SK-N-SH treated with all-trans-retinoic acid at 6 μM for 48 hours (cell line): ENCODE results near the gene CAV2.
"Not testable (repeated sequence)": the region's sequence is repeated elsewhere in the genome, so short reads cannot be mapped to it uniquely, and the experiment has no call there.

Experiments
- ATAC-seq: fragments of 200-7000 bp; cut with Tn5 transposase; 3 replicates; pipeline ENCODE4 v1.9.1; 2020; ENCODE audit warnings: mild to moderate bottlenecking, moderate library complexity
- BACH2 ChIP-seq: fragments of 250-450 bp; sonication (Bioruptor Pico); IDR thresholded peaks from 2 replicates; pipeline ENCODE4 v1.9.0; 2021; ENCODE audit warnings: mild to moderate bottlenecking, borderline replicate concordance
- CREB5 ChIP-seq: fragments of 250-450 bp; sonication (Bioruptor Pico); IDR thresholded peaks from 2 replicates; pipeline ENCODE4 v1.5.1; 2020; ENCODE audit warnings: low read depth, mild to moderate bottlenecking, moderate library complexity
- CSDC2 ChIP-seq: fragments of 250-450 bp; sonication (Bioruptor Pico); IDR thresholded peaks from 2 replicates; pipeline ENCODE4 v1.5.0; 2020; ENCODE audit warnings: mild to moderate bottlenecking, moderate library complexity
- ESRRG ChIP-seq: fragments of 250-450 bp; sonication (Bioruptor Pico); IDR thresholded peaks from 2 replicates; pipeline ENCODE4 v1.6.1; 2021; ENCODE audit warnings: mild to moderate bottlenecking
- GLIS3 ChIP-seq: fragments of 250-450 bp; sonication (Bioruptor Pico); IDR thresholded peaks from 2 replicates; pipeline ENCODE4 v1.5.0; 2020; ENCODE audit warnings: mild to moderate bottlenecking, moderate library complexity
- ISL1 ChIP-seq: fragments of 250-450 bp; sonication (Bioruptor Pico); IDR thresholded peaks from 2 replicates; pipeline ENCODE4 v2.1.2; 2022; ENCODE audit warnings: mild to moderate bottlenecking, moderate library complexity
- PATZ1 ChIP-seq: fragments of 250-450 bp; sonication (Bioruptor Pico); IDR thresholded peaks from 2 replicates; pipeline ENCODE4 v1.8.0; 2020; ENCODE audit warnings: mild to moderate bottlenecking, moderate library complexity, borderline replicate concordance
- POU6F1 ChIP-seq: fragments of 250-450 bp; sonication (Bioruptor Pico); IDR thresholded peaks from 2 replicates; pipeline ENCODE4 v1.8.0; 2021; ENCODE audit warnings: low read depth, mild to moderate bottlenecking, moderate library complexity, borderline replicate concordance
- PPARA ChIP-seq: fragments of 250-450 bp; sonication (Bioruptor Pico); IDR thresholded peaks from 2 replicates; pipeline ENCODE4 v1.5.0; 2020; ENCODE audit warnings: mild to moderate bottlenecking, borderline replicate concordance
- RARB ChIP-seq: fragments of 250-450 bp; sonication (Bioruptor Pico); IDR thresholded peaks from 2 replicates; pipeline ENCODE4 v1.8.0; 2021; ENCODE audit warnings: mild to moderate bottlenecking, moderate library complexity
- SNAI2 ChIP-seq: fragments of 250-450 bp; sonication (Bioruptor Pico); IDR thresholded peaks from 2 replicates; pipeline ENCODE4 v1.5.0; 2020; ENCODE audit warnings: mild to moderate bottlenecking, moderate library complexity
- TCF4 ChIP-seq: fragments of 250-450 bp; sonication (Bioruptor Pico); IDR thresholded peaks from 2 replicates; pipeline ENCODE4 v1.8.0; 2021; ENCODE audit warnings: mild to moderate bottlenecking, moderate library complexity, borderline replicate concordance
- TOX ChIP-seq: fragments of 250-450 bp; sonication (Bioruptor Pico); IDR thresholded peaks from 2 replicates; pipeline ENCODE4 v1.8.0; 2021; ENCODE audit warnings: mild to moderate bottlenecking, moderate library complexity, borderline replicate concordance
- TSHZ2 ChIP-seq: fragments of 250-450 bp; sonication (Bioruptor Pico); IDR thresholded peaks from 2 replicates; pipeline ENCODE4 v1.5.0; 2020; ENCODE audit warnings: mild to moderate bottlenecking, moderate library complexity
- ZC3H10 ChIP-seq: fragments of 250-450 bp; sonication (Bioruptor Pico); IDR thresholded peaks from 2 replicates; pipeline ENCODE4 v1.5.1; 2021; ENCODE audit warnings: mild to moderate bottlenecking, moderate library complexity
- ZFP30 ChIP-seq: fragments of 450-650 bp; formaldehyde crosslinking; IDR thresholded peaks from 2 replicates; pipeline ENCODE4 v1.5.0; 2022; ENCODE audit warnings: mild to moderate bottlenecking, moderate library complexity
- ZNF70 ChIP-seq: fragments of 450-650 bp; formaldehyde crosslinking; IDR thresholded peaks from 2 replicates; pipeline ENCODE4 v1.5.0; 2020; ENCODE audit warnings: mild to moderate bottlenecking, moderate library complexity
- ZNF8 ChIP-seq: fragments of 450-650 bp; formaldehyde crosslinking; IDR thresholded peaks from 2 replicates; pipeline ENCODE4 v1.5.0; 2020; ENCODE audit warnings: mild to moderate bottlenecking, moderate library complexity

The CAV2 gene

GRCh38 chr7:116483271-116483942, 16.1 kb upstream of the CAV2 start:
- TF ChIP-seq ZNF70 (CRISPR knock-in tag) (no peak), CSDC2 (CRISPR knock-in tag) (no peak), ESRRG (no peak), RARB (CRISPR knock-in tag) (no peak), BACH2 (CRISPR knock-in tag) (no peak), ISL1 (no peak), TCF4 (CRISPR knock-in tag) (no peak), TSHZ2 (CRISPR knock-in tag) (no peak)
- peak; percentile 70 for ATAC-seq

GRCh38 chr7:116484389-116484788, 15.1 kb upstream of the CAV2 start:
- ATAC-seq, result not testable (repeated sequence)

- ATAC-seq, result no peak
- no peak for TF ChIP-seq PPARA (CRISPR knock-in tag)
- no peak for TF ChIP-seq TCF4 (CRISPR knock-in tag)
- no peak for TF ChIP-seq BACH2 (CRISPR knock-in tag)
- no peak for TF ChIP-seq TOX (CRISPR knock-in tag)
- TF ChIP-seq SNAI2 (CRISPR knock-in tag), result no peak
- TF ChIP-seq ZNF8 (CRISPR knock-in tag), result no peak
- no peak for TF ChIP-seq CREB5 (CRISPR knock-in tag)
- no peak for TF ChIP-seq RARB (CRISPR knock-in tag)
- TF ChIP-seq GLIS3 (CRISPR knock-in tag), result no peak
- TF ChIP-seq ESRRG, result no peak
Observed at GRCh38 chr7:116487907-116488521, 11.5 kb upstream of the CAV2 start.

- TF ChIP-seq ISL1 (no peak), GLIS3 (CRISPR knock-in tag) (no peak), PPARA (CRISPR knock-in tag) (no peak), ESRRG (no peak), PATZ1 (no peak), RARB (CRISPR knock-in tag) (no peak), POU6F1 (CRISPR knock-in tag) (no peak), TOX (CRISPR knock-in tag) (no peak), ZC3H10 (CRISPR knock-in tag) (no peak), CSDC2 (CRISPR knock-in tag) (no peak), ZFP30 (no peak), SNAI2 (CRISPR knock-in tag) (no peak), ZNF70 (CRISPR knock-in tag) (no peak)
- no peak for ATAC-seq
Observed at GRCh38 chr7:116490351-116490750, 9.2 kb upstream of the CAV2 start.
